NCI-H82 (cell line): ENCODE results near the gene DOHH.
A peak's percentile ranks its signal among the peaks of the same experiment; 100 is the strongest.

ENCODE experiments used
- DNase-seq: peaks from one replicate; lab custom pipeline; 2025; lab: John Stamatoyannopoulos, UW

DOHH gene

DNA sequence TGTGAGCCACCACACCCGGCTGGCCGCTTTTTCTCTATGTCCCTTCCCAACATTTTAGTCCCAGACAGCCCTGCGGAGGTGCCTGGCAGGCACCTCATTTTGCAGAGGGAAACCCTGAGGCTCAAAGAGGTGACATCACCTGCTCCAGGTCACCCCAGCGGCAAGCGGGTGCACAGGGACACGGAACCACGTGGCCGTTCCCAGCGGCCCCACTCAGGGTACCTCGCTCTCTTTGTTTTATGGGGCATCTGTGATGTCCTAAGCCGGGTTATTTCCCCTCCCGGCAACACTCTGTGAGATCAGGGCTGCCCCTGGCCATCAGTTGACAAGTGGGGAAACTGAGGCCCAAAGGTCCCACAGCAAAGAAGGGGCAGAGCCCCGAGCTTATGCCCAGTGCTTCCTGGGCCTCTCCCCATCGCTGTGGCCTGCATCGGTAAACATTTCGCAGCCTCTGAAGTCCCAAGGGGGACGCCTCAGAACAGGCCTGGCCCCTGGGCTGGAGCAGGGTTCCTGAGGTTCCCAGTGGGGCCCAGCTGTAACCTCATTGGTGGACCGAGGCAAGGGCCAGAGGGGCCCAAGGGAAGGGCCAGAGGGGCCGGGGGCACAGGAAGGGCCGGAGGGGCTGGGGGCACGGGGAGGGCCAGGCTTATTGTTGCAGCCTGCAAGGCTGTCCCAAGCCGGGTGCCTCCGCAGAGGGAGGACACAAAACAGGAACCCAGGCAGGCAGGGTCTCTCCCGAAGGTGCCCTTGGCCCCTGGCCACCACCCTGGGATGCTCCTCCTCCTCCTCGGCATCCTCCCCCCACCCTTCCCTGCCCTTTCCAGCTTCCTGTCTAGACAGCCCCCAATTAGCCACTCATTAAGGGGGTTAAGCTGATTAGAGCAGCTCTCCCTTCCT is 59.1 kb downstream of the DOHH start:
- DNase-seq: peak; percentile 92
